Esophagus muscularis mucosa (tissue), 4 donors: ENCODE measurements around the gene TIMP2. TPM values are rescaled to one million over a fixed set of nuclear protein-coding genes. Genes with fewer than 3 reads are reported as not detected.

Experiments
- DNase-seq: peaks from one replicate; pipeline ENCODE4 v3.0.0-alpha.2; 2017; ENCODE audit errors: extremely low spot score
- H3K27ac ChIP-seq, 4 donors: fragments of 200-600 bp; sonication (generic); replicated peaks in 1 of 4; 1 replicate in 3 of 4; 2 replicates in 1 of 4; pipeline ENCODE4 v1.5.1; 2016 to 2019; ENCODE audit warnings: mild to moderate bottlenecking in 1 of 4
- H3K27me3 ChIP-seq, 4 donors: fragments of 200-600 bp; sonication (generic); one replicate each; pipeline versions ENCODE4 v1.5.1 to v1.6.0; 2016 to 2019
- H3K36me3 ChIP-seq, 4 donors: fragments of 200-600 bp; sonication (generic); one replicate each; pipeline ENCODE4 v1.5.1; 2016 to 2019
- H3K4me1 ChIP-seq, 4 donors: fragments of 200-600 bp; sonication (generic); one replicate each; pipeline ENCODE4 v1.5.1; 2016 to 2019
- H3K4me3 ChIP-seq, 4 donors: fragments of 200-600 bp; sonication (generic); 1 replicate in 2 of 4; 2 replicates in 2 of 4; pipeline ENCODE4 v1.5.1; 2016 to 2019; ENCODE audit warnings: mild to moderate bottlenecking in 4 of 4, moderate library complexity in 1 of 4
- H3K9me3 ChIP-seq, 4 donors: fragments of 200-600 bp; sonication (generic); 1 replicate in 3 of 4; 2 replicates in 1 of 4; pipeline ENCODE4 v1.5.1; 2016 to 2019
- EP300 ChIP-seq: sonication (generic); formaldehyde crosslinking; IDR thresholded peaks from one replicate; pipeline ENCODE4 v1.6.1; 2017; ENCODE audit warnings: antibody characterized with exemption
- POLR2A ChIP-seq: fragments of 450-650 bp; IDR thresholded peaks from one replicate; pipeline ENCODE4 v1.6.1; 2017; ENCODE audit warnings: antibody characterized with exemption, moderate library complexity, mild to moderate bottlenecking, low read depth
- POLR2AphosphoS5 ChIP-seq, 2 donors: sonication (generic); formaldehyde crosslinking; IDR thresholded peaks; one replicate each; pipeline ENCODE4 v1.6.1; 2017; ENCODE audit warnings: antibody characterized with exemption in 2 of 2
- WGBS: methylation state at CpG from one replicate; pipeline ENCODE4 v1.1.5; 2018; 5-methylcytosine and 5-hydroxymethylcytosine counted together
- intact Hi-C: fragments of 100-400 bp; cut with DNase I; formaldehyde crosslinking; loops from one replicate; pipeline ENCODE4 v1.15.1; 2023
- total RNA-seq, 4 donors: library from RNA; depleted of rRNA; stranded (reverse); fragments of >200 nt; gene quantifications; one replicate each; pipeline versions ENCODE4 v1.1.0 to v1.2.1, GENCODE V29; 2016
- TF ChIP-seq, protein P1 (sequence below), 3 experiments: fragments of 200-600 bp in 2 of 3; fragments of 450-650 bp in 1 of 3; sonication (generic) in 2 of 3; IDR thresholded peaks; one replicate each; pipeline ENCODE4 v1.5.1; 2017 to 2019; ENCODE audit warnings: antibody characterized with exemption in 3 of 3, mild to moderate bottlenecking in 2 of 3, moderate library complexity in 1 of 3

Gene TIMP2
- total RNA-seq, 4 donors from 2014 or later, result 177 to 315 (median 229) TPM

DNA sequence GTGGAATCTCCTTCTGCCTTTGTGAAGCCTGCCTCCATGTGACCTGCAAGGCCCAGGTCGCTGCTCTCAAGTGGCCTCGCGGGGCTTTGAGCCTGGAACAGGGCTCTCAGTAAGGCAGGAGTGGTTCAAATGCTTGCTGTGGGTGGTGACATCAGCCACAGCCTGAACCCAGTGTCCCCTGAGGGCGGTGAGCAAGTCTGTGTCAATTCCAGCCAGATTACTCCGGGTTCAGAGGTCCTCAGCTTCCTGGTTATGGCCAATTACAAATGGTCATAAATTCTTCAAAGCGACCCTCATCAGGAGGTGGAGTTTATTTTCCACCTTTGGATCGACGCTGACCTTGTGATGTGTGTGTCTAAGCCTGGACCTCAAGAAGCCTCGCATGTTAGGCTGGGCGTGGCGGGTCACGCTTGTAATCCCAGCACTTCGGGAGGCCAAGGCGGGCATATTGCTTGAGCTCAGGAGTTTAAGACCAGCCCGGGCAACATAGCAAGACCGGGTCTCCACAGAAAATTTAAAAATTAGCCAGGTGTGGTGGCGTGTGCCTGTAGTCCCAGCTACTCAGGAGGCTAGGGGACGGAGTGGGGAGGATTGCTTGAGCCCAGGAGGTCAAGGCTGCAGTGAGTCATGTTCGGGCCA is 37.3 kb upstream of the TIMP2 start:
- TF ChIP-seq POLR2A, result no peak
- no peak for TF ChIP-seq EP300
- no peak overlapping the region for H3K4me3 ChIP-seq
- no peak overlapping the region for H3K27ac ChIP-seq
- no peak for DNase-seq
- H3K36me3 ChIP-seq, result peaks cover 0 to 14% (median 9%) of the 10 kb centered on the region in 4 donors
- no peaks in the 10 kb centered on the region for H3K27me3 ChIP-seq
- intact Hi-C loops, result no loop called here
- 86% methylated on average over 15 of the region's 19 CpGs for WGBS
- peaks cover 5 to 11% (median 6%) of the 10 kb centered on the region in 4 donors for H3K4me1 ChIP-seq
- no peaks in the 10 kb centered on the region for H3K9me3 ChIP-seq

DNA sequence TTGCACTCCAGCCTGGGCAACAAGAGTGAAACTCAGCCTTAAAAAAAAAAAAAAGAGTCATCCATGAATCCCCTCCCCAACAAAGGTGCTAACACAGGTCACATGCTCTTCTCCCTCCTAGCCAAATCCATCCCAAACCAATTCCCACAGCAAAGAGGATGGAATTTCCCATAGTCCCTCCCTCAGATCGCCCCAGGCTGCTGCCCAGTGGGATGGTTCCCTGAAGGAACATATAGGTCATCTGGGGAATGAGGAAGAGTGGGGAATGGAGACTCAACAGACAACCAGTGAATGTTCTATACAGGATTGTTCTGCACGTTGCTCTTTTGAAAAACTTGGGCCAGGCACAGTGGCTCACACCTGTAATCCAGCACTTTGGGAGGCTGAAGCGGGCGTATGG is 36.4 kb upstream of the TIMP2 start:
- Histone ChIP-seq H3K9me3 (no peaks in the 10 kb centered on the region), H3K36me3 (peaks cover 0 to 5% (median 2%) of the 10 kb centered on the region in 4 donors), H3K4me1 (peaks cover 5 to 11% (median 6%) of the 10 kb centered on the region in 4 donors), H3K27ac (no peak overlapping the region), H3K27me3 (no peaks in the 10 kb centered on the region), H3K4me3 (no peak overlapping the region)
- 100% methylated on average over 4 of the region's 4 CpGs for WGBS
- intact Hi-C loops, result no loop called here
- no peak for DNase-seq
- TF ChIP-seq, protein P1, sequence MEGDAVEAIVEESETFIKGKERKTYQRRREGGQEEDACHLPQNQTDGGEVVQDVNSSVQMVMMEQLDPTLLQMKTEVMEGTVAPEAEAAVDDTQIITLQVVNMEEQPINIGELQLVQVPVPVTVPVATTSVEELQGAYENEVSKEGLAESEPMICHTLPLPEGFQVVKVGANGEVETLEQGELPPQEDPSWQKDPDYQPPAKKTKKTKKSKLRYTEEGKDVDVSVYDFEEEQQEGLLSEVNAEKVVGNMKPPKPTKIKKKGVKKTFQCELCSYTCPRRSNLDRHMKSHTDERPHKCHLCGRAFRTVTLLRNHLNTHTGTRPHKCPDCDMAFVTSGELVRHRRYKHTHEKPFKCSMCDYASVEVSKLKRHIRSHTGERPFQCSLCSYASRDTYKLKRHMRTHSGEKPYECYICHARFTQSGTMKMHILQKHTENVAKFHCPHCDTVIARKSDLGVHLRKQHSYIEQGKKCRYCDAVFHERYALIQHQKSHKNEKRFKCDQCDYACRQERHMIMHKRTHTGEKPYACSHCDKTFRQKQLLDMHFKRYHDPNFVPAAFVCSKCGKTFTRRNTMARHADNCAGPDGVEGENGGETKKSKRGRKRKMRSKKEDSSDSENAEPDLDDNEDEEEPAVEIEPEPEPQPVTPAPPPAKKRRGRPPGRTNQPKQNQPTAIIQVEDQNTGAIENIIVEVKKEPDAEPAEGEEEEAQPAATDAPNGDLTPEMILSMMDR (IDR thresholded peaks at IDR 0.05), result no peak
- TF ChIP-seq POLR2AphosphoS5 (IDR thresholded peaks at IDR 0.05) (no peak), EP300 (no peak), POLR2A (no peak)

DNA sequence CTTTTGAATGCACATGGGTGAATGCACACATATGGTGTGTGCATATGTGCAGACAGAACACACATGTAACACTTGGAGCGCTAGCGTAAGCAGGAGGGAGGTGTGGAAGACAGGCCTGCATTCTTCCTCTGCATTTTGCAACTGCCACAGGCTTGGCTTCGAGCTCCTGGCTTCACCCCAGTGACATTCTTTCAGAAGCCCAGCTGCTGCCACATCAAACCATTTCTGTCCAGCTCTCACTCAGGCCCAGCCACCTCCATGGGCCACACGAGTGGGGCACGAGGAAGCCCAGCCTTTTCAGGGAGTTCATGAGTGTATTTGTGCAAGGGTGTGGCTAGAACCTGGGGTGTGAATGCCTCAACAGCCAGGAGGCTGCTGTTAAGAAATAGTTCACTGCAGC is 35.7 kb upstream of the TIMP2 start:
- Histone ChIP-seq H3K4me3 (no peak overlapping the region), H3K27me3 (no peaks in the 10 kb centered on the region), H3K9me3 (no peaks in the 10 kb centered on the region), H3K36me3 (peaks cover 0 to 5% (median 0%) of the 10 kb centered on the region in 4 donors), H3K4me1 (peaks cover 5 to 11% (median 6%) of the 10 kb centered on the region in 4 donors), H3K27ac (peak overlapping the region in 1 of 4 donors; percentile 27)
- intact Hi-C loops, result no loop called here
- DNase-seq, result no peak
- TF ChIP-seq, protein P1 (IDR thresholded peaks at IDR 0.05), result no peak
- TF ChIP-seq EP300 (no peak), POLR2AphosphoS5 (IDR thresholded peaks at IDR 0.05) (peak; percentile 39 to 74), POLR2A (no peak)
- WGBS, result 39% methylated on average over 5 of the region's 5 CpGs

DNA sequence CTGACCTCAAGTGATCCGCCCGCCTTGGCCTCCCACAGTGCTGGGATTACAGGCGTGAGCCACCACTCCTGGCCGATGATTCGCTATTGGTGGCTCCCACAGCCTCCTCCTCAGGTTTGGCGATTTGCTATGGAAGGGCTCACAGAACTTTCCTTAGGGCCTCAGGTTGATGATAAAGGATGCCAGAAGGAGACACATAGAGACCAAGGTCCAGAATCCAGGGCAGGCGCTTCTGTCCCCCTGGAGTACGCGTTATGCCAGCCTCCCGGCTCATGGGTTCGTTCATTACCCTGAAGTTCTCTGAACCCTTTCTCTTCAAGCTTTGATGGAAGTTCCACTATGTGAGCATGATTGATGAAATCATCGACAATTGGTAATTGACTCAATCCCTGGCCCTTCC is 34.6 kb upstream of the TIMP2 start:
- H3K27me3 ChIP-seq, result no peaks in the 10 kb centered on the region
- no peaks in the 10 kb centered on the region for H3K9me3 ChIP-seq
- DNase-seq, result no peak
- no peak overlapping the region for H3K4me3 ChIP-seq
- no peak overlapping the region for H3K27ac ChIP-seq
- 96% methylated on average over 12 of the region's 12 CpGs for WGBS
- intact Hi-C loops, result no loop called here
- no peaks in the 10 kb centered on the region for H3K36me3 ChIP-seq
- peaks cover 5 to 11% (median 6%) of the 10 kb centered on the region in 4 donors for H3K4me1 ChIP-seq
- no peak for TF ChIP-seq EP300
- TF ChIP-seq POLR2A, result no peak
- TF ChIP-seq, protein P1 (IDR thresholded peaks at IDR 0.05), result no peak
- no peak for TF ChIP-seq POLR2AphosphoS5 (IDR thresholded peaks at IDR 0.05)

DNA sequence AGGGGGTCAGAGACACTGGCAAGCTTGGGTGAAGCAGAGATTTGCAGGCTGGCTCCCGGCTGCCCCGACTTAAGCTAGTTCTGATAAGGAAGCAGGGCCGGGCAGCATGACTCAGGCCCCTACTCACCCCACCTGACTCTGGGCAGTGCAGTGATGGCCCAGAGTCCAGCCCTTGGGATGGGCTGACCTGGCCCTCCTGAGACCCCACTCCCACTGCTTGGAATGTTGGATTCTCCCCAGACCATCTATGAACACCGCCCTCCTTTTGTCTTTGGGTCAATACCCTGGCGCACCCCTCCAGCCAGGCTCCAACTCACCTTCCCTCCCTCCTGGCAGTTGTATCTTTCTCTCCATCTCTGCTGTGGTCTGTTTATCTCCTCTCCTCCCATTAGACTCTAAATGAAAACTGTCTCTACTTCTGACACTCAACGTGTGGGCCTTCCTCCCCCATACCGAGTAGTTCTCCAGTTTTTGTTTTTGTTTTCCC is 33.5 kb upstream of the TIMP2 start:
- H3K4me1 ChIP-seq, result peaks cover 5 to 11% (median 6%) of the 10 kb centered on the region in 4 donors
- no peaks in the 10 kb centered on the region for H3K36me3 ChIP-seq
- no peak overlapping the region for H3K27ac ChIP-seq
- TF ChIP-seq, protein P1 (IDR thresholded peaks at IDR 0.05), result no peak
- TF ChIP-seq POLR2AphosphoS5 (IDR thresholded peaks at IDR 0.05) (no peak), POLR2A (no peak), EP300 (no peak)
- no peak for DNase-seq
- intact Hi-C loops, result no loop called here
- 87% methylated on average over 7 of the region's 7 CpGs for WGBS
- H3K4me3 ChIP-seq, result no peak overlapping the region
- H3K9me3 ChIP-seq, result no peaks in the 10 kb centered on the region
- H3K27me3 ChIP-seq, result no peaks in the 10 kb centered on the region
